Left ventricle myocardium inferior (tissue), 1 donor: Measurements from ENCODE around the gene RNU6-1. TPM values are rescaled to one million over a fixed set of nuclear protein-coding genes. Genes with fewer than 3 reads are reported as not detected.

Experiments used
- DNase-seq: peaks from one replicate; pipeline ENCODE4 v3.0.0-alpha.2; 2020
- H3K27ac ChIP-seq: fragments of 200-600 bp; replicated peaks from 2 replicates; pipeline ENCODE4 v1.8.0; 2021
- H3K27me3 ChIP-seq: fragments of 200-600 bp; 2 replicates; pipeline ENCODE4 v1.8.0; 2021; ENCODE audit warnings: low read depth
- H3K36me3 ChIP-seq: fragments of 200-600 bp; 2 replicates; pipeline ENCODE4 v1.8.0; 2021
- H3K4me1 ChIP-seq: fragments of 200-600 bp; 2 replicates; pipeline ENCODE4 v1.8.0; 2021
- H3K4me3 ChIP-seq: fragments of 200-600 bp; 2 replicates; pipeline ENCODE4 v1.8.0; 2021; ENCODE audit warnings: mild to moderate bottlenecking, moderate library complexity
- H3K9me3 ChIP-seq: fragments of 200-600 bp; replicated peaks from 2 replicates; pipeline ENCODE4 v1.8.0; 2021
- intact Hi-C: fragments of 100-400 bp; cut with micrococcal nuclease; formaldehyde crosslinking; loops from one replicate; pipeline ENCODE4 v1.11.0; 2022
- total RNA-seq: library from RNA; stranded (reverse); fragmentation: NEBNext Ultra II Directional; extraction: Animal tissue kit (Norgen Biotek cat#: 25700); gene quantifications from one replicate; pipeline ENCODE4 v1.2.1, GENCODE V29; 2021
- TF ChIP-seq, protein P1 (sequence below): fragments of 200-600 bp; IDR thresholded peaks from 2 replicates; pipeline ENCODE4 v1.8.0; 2021; ENCODE audit warnings: antibody characterized with exemption, mild to moderate bottlenecking, borderline replicate concordance
- donor health status: DM: no; HTN: yes; CAD: no; lungs with severe emphysema.

Gene RNU6-1
- total RNA-seq, 1 donor from 2014 or later, result not detected

DNA sequence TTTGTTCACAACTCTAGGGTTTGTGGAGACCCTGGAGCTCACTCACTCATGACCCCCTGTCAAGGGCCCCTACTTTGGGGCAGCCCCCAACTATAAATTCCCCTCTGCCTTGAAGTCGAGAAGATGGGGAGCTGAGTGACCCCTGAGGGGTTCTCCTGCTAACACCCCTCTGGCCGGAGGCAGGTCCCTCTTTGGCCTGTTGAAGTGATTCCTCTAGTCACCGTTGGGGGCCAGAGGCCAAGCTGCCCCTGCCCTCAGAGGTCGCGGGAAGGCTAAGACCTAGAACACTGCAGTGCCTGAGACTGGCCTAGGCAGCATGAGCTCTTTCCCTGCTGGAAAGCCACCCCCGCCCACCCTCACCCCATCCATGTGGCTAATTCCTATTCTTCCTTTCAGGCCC lies 30.0 kb downstream of the RNU6-1 start:
- Histone ChIP-seq H3K4me3 (no peak overlapping the region), H3K4me1 (no peaks in the 10 kb centered on the region), H3K27me3 (peaks cover 8% of the 10 kb centered on the region), H3K9me3 (peaks cover 3% of the 10 kb centered on the region), H3K27ac (no peak overlapping the region), H3K36me3 (peaks cover 21% of the 10 kb centered on the region)
- TF ChIP-seq, protein P1, sequence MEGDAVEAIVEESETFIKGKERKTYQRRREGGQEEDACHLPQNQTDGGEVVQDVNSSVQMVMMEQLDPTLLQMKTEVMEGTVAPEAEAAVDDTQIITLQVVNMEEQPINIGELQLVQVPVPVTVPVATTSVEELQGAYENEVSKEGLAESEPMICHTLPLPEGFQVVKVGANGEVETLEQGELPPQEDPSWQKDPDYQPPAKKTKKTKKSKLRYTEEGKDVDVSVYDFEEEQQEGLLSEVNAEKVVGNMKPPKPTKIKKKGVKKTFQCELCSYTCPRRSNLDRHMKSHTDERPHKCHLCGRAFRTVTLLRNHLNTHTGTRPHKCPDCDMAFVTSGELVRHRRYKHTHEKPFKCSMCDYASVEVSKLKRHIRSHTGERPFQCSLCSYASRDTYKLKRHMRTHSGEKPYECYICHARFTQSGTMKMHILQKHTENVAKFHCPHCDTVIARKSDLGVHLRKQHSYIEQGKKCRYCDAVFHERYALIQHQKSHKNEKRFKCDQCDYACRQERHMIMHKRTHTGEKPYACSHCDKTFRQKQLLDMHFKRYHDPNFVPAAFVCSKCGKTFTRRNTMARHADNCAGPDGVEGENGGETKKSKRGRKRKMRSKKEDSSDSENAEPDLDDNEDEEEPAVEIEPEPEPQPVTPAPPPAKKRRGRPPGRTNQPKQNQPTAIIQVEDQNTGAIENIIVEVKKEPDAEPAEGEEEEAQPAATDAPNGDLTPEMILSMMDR, result no peak
- intact Hi-C loops, result no loop called here
- no peak for DNase-seq

DNA sequence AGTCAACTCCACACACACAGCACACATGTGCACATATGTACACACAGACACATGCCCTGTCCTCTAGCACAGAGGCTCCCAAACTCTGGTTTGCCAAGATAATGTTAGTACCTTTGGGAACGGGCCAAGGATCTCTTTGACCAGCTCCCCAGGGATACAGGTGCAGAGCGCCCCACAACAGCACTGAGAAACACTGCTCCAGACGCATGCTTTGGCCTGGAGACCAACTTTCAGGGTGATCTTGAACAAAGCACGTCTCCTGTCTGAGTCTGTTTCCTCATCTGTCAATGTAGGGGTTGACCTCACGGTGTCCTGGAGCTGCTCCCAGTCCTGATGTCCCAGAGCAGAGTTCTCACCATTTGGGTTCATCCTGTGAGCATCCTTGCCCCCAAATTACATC lies 30.4 kb downstream of the RNU6-1 start:
- H3K27ac ChIP-seq, result no peak overlapping the region
- peaks cover 3% of the 10 kb centered on the region for H3K4me1 ChIP-seq
- TF ChIP-seq, protein P1, result no peak
- H3K27me3 ChIP-seq, result peaks cover 4% of the 10 kb centered on the region
- intact Hi-C loops, result no loop called here
- no peak for DNase-seq
- H3K9me3 ChIP-seq, result no peaks in the 10 kb centered on the region
- H3K36me3 ChIP-seq, result peaks cover 21% of the 10 kb centered on the region
- H3K4me3 ChIP-seq, result no peak overlapping the region

DNA sequence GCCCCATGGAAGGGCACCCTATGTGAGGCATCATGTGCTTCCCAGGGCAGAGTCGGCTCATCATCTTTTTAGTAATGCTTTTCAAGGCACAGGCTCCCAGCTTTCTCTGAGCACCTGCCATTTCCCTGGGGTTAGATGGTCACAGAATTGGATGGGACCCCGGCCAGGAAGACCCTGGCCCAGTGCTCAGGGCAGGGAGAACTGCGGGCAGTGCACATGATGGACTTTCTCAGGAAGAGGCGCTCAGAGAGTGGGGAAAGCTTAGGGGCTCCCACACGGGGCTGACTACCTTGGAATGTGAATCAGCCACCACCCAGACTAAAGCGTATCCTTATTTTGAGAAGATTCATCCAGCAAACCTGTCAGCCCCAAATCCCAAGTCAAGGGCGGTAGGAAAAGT lies 31.0 kb downstream of the RNU6-1 start:
- H3K4me1 ChIP-seq, result peaks cover 9% of the 10 kb centered on the region
- TF ChIP-seq, protein P1, result no peak
- H3K27ac ChIP-seq, result no peak overlapping the region
- no peaks in the 10 kb centered on the region for H3K9me3 ChIP-seq
- no peak overlapping the region for H3K4me3 ChIP-seq
- no peak for DNase-seq
- H3K36me3 ChIP-seq, result peaks cover 21% of the 10 kb centered on the region
- intact Hi-C loops, result no loop called here
- H3K27me3 ChIP-seq, result peaks cover 4% of the 10 kb centered on the region

DNA sequence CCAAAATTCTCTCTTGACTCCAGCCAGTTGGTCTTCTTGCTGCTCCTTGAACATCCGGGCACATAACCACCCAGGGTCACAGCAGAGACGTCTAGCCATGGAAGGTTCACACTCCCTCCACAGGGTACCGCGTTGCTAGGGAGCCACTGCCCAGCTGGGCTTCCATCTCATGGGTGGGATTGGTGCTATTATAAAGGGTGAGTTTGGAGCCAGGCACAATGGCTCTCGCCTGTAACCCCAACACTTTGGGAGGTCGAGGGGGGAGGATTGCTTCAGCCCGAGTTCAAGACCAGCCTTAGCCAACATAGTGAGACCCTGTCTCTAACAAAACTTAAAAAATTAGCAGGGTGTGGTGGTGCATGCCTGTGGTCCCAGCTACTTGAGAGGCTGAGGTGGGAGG lies 32.0 kb downstream of the RNU6-1 start:
- no peak overlapping the region for H3K4me3 ChIP-seq
- TF ChIP-seq, protein P1, result no peak
- no peaks in the 10 kb centered on the region for H3K27me3 ChIP-seq
- no peaks in the 10 kb centered on the region for H3K9me3 ChIP-seq
- H3K36me3 ChIP-seq, result peaks cover 21% of the 10 kb centered on the region
- H3K27ac ChIP-seq, result no peak overlapping the region
- intact Hi-C loops, result no loop called here
- no peak for DNase-seq
- H3K4me1 ChIP-seq, result peaks cover 19% of the 10 kb centered on the region

DNA sequence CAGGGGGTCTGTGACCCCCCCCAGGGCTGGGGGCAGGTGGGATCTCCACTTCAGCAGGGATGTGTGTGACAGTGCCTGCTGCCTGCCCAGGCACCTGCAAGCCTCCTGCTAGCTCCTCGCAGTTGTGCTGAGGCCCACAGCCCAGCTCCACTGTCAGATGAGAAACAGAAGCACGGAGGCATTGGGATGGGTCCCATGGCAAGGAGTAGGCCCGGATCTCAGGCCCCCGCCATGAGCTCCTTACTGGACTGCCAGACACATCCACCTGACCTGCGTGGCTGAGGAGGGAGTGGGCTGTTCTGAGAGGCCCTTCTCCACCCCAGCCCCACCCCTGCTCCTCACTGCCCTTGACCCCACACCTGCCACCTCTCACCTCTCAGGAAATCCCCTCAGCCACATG lies 32.7 kb downstream of the RNU6-1 start:
- DNase-seq, result no peak
- Histone ChIP-seq H3K36me3 (peaks cover 21% of the 10 kb centered on the region), H3K4me1 (peaks cover 22% of the 10 kb centered on the region), H3K9me3 (no peaks in the 10 kb centered on the region), H3K27me3 (no peaks in the 10 kb centered on the region), H3K4me3 (no peak overlapping the region), H3K27ac (no peak overlapping the region)
- TF ChIP-seq, protein P1, result no peak
- intact Hi-C loops, result no loop called here

DNA sequence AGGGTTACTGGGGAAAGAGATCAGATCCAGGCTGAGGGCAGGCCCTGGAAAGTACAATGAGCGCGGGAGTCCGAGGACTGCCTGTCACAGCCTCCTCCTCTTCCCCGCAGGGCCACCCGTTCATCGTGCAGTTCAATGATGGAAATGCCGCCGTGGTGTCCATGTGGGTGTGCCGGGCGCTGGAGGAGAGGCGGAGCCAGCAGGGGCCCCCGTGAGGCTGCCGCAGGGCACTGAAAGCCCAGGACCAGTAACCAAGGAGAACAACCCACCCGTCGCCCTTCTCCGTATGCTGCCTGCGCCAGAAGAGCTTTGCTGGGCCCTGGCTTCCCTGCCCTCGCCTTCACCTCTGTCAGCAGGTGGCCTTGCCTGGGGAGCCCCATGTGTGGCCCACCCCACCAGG lies 33.3 kb downstream of the RNU6-1 start:
- H3K36me3 ChIP-seq, result peaks cover 21% of the 10 kb centered on the region
- H3K27ac ChIP-seq, result no peak overlapping the region
- H3K9me3 ChIP-seq, result no peaks in the 10 kb centered on the region
- TF ChIP-seq, protein P1, result no peak
- intact Hi-C loops, result no loop called here
- H3K4me1 ChIP-seq, result peaks cover 22% of the 10 kb centered on the region
- H3K27me3 ChIP-seq, result no peaks in the 10 kb centered on the region
- H3K4me3 ChIP-seq, result no peak overlapping the region
- DNase-seq, result no peak
